GM21576 (cell line): ENCODE measurements around the gene SPDYC.

Experiments used
- ATAC-seq: cut with Tn5 transposase; IDR thresholded peaks from one replicate; pipeline ENCODE4 v1.9.1; 2021; ENCODE audit warnings: mild to moderate bottlenecking, moderate library complexity; ENCODE audit not compliant: unreplicated experiment

SPDYC gene

GRCh38 chr11:65170058-65170534, at the start of gene SPDYC:
SPDYC (plus strand) TSS chr11:65170233; CDS start chr11:65171358, 1,125 bp downstream.
- ATAC-seq: no peak

- ATAC-seq: no peak
Measured at GRCh38 chr11:65120831-65121230, 49.2 kb upstream of the SPDYC start.

GRCh38 chr11:65121447-65121864, 48.6 kb upstream of the SPDYC start:
- no peak for ATAC-seq

GRCh38 chr11:65121865-65122696, 48.0 kb upstream of the SPDYC start, which contains the start of the genes FAU and MRPL49:
FAU (minus strand) TSS chr11:65122134; CDS start chr11:65121813, 321 bp downstream.
MRPL49 (plus strand) TSS chr11:65122321; CDS start chr11:65122347, 26 bp downstream.
- peak; percentile 64 for ATAC-seq

- no peak for ATAC-seq
Measured at GRCh38 chr11:65124480-65125196, 45.4 kb upstream of the SPDYC start.

- ATAC-seq: no peak
Measured at GRCh38 chr11:65125197-65126056, 44.6 kb upstream of the SPDYC start.

GRCh38 chr11:65126624-65127274, 43.3 kb upstream of the SPDYC start:
- ATAC-seq: no peak

GRCh38 chr11:65127473-65128181, 42.4 kb upstream of the SPDYC start:
- no peak for ATAC-seq

- ATAC-seq: no peak
Measured at GRCh38 chr11:65128182-65129145, 41.6 kb upstream of the SPDYC start.

GRCh38 chr11:65129649-65130441, 40.2 kb upstream of the SPDYC start:
- ATAC-seq: no peak

GRCh38 chr11:65130631-65131416, 39.2 kb upstream of the SPDYC start:
- ATAC-seq: no peak

GRCh38 chr11:65131417-65131776, 38.6 kb upstream of the SPDYC start:
- ATAC-seq: no peak

- ATAC-seq: no peak
Measured at GRCh38 chr11:65131895-65132237, 38.2 kb upstream of the SPDYC start.

GRCh38 chr11:65132238-65132987, 37.6 kb upstream of the SPDYC start:
- ATAC-seq: peak; percentile 32

- ATAC-seq: no peak
Measured at GRCh38 chr11:65132988-65133700, 36.9 kb upstream of the SPDYC start.

GRCh38 chr11:65133724-65134123, 36.3 kb upstream of the SPDYC start:
- no peak for ATAC-seq
